SU-DHL-6 (cell line): Measurements from ENCODE around the gene PARP1.

Experiments
- H2AFZ ChIP-seq: fragments of 200-600 bp; sonication (generic); 2 replicates; pipeline ENCODE4 v1.6.1; 2014; ENCODE audit warnings: low read depth, mild to moderate bottlenecking, moderate library complexity, mixed read lengths, antibody characterized with exemption, low read length; ENCODE audit not compliant: severe bottlenecking
- H3F3A ChIP-seq: fragments of 200-600 bp; shearing (Covaris generic); 2 replicates; pipeline ENCODE4 v1.6.0; 2016; ENCODE audit warnings: antibody characterized with exemption, mild to moderate bottlenecking; ENCODE audit not compliant: insufficient read depth
- H3K27ac ChIP-seq: fragments of 200-600 bp; sonication (generic); 2 replicates; pipeline ENCODE4 v1.5.1; 2016; ENCODE audit warnings: low read depth, mild to moderate bottlenecking, low read length, moderate library complexity, mixed read lengths
- H3K27me3 ChIP-seq: fragments of 200-600 bp; sonication (generic), shearing (Covaris generic); 2 replicates; pipeline ENCODE4 v1.6.0; 2014; ENCODE audit warnings: mild to moderate bottlenecking, low read length
- H3K36me3 ChIP-seq: fragments of 200-600 bp; sonication (generic); 2 replicates; pipeline ENCODE4 v1.6.1; 2014; ENCODE audit warnings: mild to moderate bottlenecking, low read length, mixed read lengths
- H3K4me2 ChIP-seq: fragments of 300-600, 200-600 bp; shearing (Covaris generic), sonication (generic); 2 replicates; pipeline ENCODE4 v1.6.0; 2014; ENCODE audit warnings: low read length, low read depth, mild to moderate bottlenecking; ENCODE audit not compliant: poor library complexity, severe bottlenecking
- H3K4me3 ChIP-seq: fragments of 200-600 bp; sonication (generic); 2 replicates; pipeline ENCODE4 v1.5.1; 2014; ENCODE audit warnings: antibody characterized with exemption, low read length, mild to moderate bottlenecking, mixed read lengths; ENCODE audit not compliant: insufficient read depth, poor library complexity, severe bottlenecking
- H3K79me2 ChIP-seq: fragments of 200-600 bp; sonication (generic); 2 replicates; pipeline ENCODE4 v1.6.1; 2014; ENCODE audit warnings: mild to moderate bottlenecking, low read length, moderate library complexity; ENCODE audit not compliant: insufficient read depth
- H3K9ac ChIP-seq: fragments of 200-600 bp; sonication (generic); 2 replicates; pipeline ENCODE4 v1.7.0; 2014; ENCODE audit warnings: mild to moderate bottlenecking, low read length
- H3K9me2 ChIP-seq: fragments of 200-600 bp; sonication (generic); replicated peaks from 2 replicates; pipeline ENCODE4 v1.6.1; 2014; ENCODE audit warnings: low read length; ENCODE audit not compliant: insufficient read depth
- H3K9me3 ChIP-seq: fragments of 200-600 bp; sonication (generic); 2 replicates; pipeline ENCODE4 v1.6.1; 2014; ENCODE audit warnings: low read length, mixed read lengths; ENCODE audit not compliant: insufficient read depth
- H4K20me1 ChIP-seq: fragments of 200-600 bp; sonication (generic); 2 replicates; pipeline ENCODE4 v1.6.1; 2014; ENCODE audit warnings: low read depth, mild to moderate bottlenecking, antibody characterized with exemption, low read length, moderate library complexity, mixed read lengths
- CTCF ChIP-seq: fragments of 200-600 bp; sonication (generic); IDR thresholded peaks from one replicate; pipeline ENCODE4 v1.5.1; 2017; ENCODE audit warnings: antibody characterized with exemption, mild to moderate bottlenecking, low read length, moderate library complexity; ENCODE audit not compliant: insufficient read depth, poor library complexity, severe bottlenecking
- EZH2phosphoT487 ChIP-seq: fragments of 200-600 bp; sonication (generic), shearing (Covaris generic); conservative IDR thresholded peaks from 2 replicates; pipeline ENCODE4 v1.6.1; 2018; ENCODE audit warnings: mild to moderate bottlenecking, antibody characterized with exemption, low read length, moderate library complexity, mixed read lengths

PARP1 gene

GRCh38 chr1:226444901-226445300, 37.0 kb upstream of the PARP1 start:
- Histone ChIP-seq H4K20me1 (no peaks in the 10 kb centered on the region), H3K9ac (no peak overlapping the region), H3F3A (peaks cover 6% of the 10 kb centered on the region), H3K4me3 (no peak overlapping the region), H3K36me3 (no peaks in the 10 kb centered on the region), H3K27ac (peak overlapping the region; percentile 39), H3K27me3 (no peaks in the 10 kb centered on the region), H2AFZ (peak overlapping the region; percentile 9), H3K9me3 (no peaks in the 10 kb centered on the region), H3K9me2 (no peaks in the 10 kb centered on the region), H3K4me2 (peak overlapping the region; percentile 29), H3K79me2 (no peaks in the 10 kb centered on the region)
- TF ChIP-seq CTCF (peak; percentile 44), EZH2phosphoT487 (no peak)

DNA sequence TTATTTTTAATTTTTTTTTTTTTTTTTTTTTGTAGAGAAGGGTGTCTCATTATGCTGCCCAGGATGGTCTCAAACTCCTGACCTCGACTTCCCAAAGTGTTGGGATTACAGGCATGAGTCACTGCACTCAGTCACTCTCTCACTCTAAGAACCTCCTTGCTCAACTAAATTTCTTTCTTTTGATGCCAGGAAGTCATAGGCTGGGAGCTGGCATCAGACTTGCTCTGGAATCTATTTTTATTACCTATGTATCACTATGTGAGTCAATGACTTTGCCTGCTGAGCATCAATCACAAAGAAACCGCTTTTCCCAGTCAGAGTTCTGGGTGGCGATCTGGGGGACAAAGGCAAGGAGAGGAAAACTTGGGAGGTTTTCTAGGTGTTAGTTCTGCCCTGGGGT, 35.5 kb upstream of the PARP1 start:
- no peaks in the 10 kb centered on the region for H3K79me2 ChIP-seq
- H3K27ac ChIP-seq, result no peak overlapping the region
- peaks cover 6% of the 10 kb centered on the region for H3F3A ChIP-seq
- H3K4me2 ChIP-seq, result no peak overlapping the region
- no peaks in the 10 kb centered on the region for H3K9me2 ChIP-seq
- no peak overlapping the region for H2AFZ ChIP-seq
- H3K4me3 ChIP-seq, result no peak overlapping the region
- H4K20me1 ChIP-seq, result no peaks in the 10 kb centered on the region
- TF ChIP-seq CTCF, result no peak
- TF ChIP-seq EZH2phosphoT487, result no peak
- no peaks in the 10 kb centered on the region for H3K36me3 ChIP-seq
- no peaks in the 10 kb centered on the region for H3K9me3 ChIP-seq
- no peak overlapping the region for H3K9ac ChIP-seq
- no peaks in the 10 kb centered on the region for H3K27me3 ChIP-seq

DNA sequence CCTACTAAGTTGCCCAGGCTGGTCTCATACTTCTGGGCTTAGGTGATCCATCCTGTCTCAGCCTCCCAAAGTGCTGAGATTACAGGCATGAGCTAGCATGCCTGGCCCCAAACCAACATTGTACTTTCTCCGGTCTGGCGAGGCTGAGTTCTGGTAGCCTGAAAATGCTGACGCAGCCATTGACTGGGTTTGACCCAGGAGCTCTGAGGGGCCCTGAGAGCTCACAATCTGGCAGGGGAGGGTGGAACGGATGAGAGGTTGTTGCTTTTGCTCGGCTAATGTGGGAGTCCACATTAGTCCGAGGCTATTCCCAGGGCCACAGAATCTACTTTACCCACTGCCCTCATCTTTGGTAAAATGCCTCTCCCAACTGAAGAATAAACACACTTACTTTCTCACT, 35.1 kb upstream of the PARP1 start:
- TF ChIP-seq EZH2phosphoT487 (no peak), CTCF (no peak)

GRCh38 chr1:226441629-226442028, 33.7 kb upstream of the PARP1 start:
- no peaks in the 10 kb centered on the region for H3K9me3 ChIP-seq
- no peak overlapping the region for H3K27ac ChIP-seq
- peaks cover 6% of the 10 kb centered on the region for H3F3A ChIP-seq
- H3K4me3 ChIP-seq, result no peak overlapping the region
- H3K36me3 ChIP-seq, result no peaks in the 10 kb centered on the region
- no peaks in the 10 kb centered on the region for H3K9me2 ChIP-seq
- H3K9ac ChIP-seq, result no peak overlapping the region
- no peaks in the 10 kb centered on the region for H3K79me2 ChIP-seq
- H2AFZ ChIP-seq, result no peak overlapping the region
- TF ChIP-seq CTCF (no peak), EZH2phosphoT487 (no peak)
- no peaks in the 10 kb centered on the region for H4K20me1 ChIP-seq
- no peak overlapping the region for H3K4me2 ChIP-seq
- no peaks in the 10 kb centered on the region for H3K27me3 ChIP-seq

More for the DNA sequence above, 35.1 kb upstream of the PARP1 start:
- H3K9ac ChIP-seq, result no peak overlapping the region
- no peaks in the 10 kb centered on the region for H4K20me1 ChIP-seq
- H3K4me3 ChIP-seq, result no peak overlapping the region
- no peak overlapping the region for H3K27ac ChIP-seq
- H3K9me2 ChIP-seq, result no peaks in the 10 kb centered on the region
- H3K27me3 ChIP-seq, result no peaks in the 10 kb centered on the region
- H3K36me3 ChIP-seq, result no peaks in the 10 kb centered on the region
- no peaks in the 10 kb centered on the region for H3K9me3 ChIP-seq
- no peaks in the 10 kb centered on the region for H3K79me2 ChIP-seq
- no peak overlapping the region for H3K4me2 ChIP-seq
- no peak overlapping the region for H2AFZ ChIP-seq
- peaks cover 6% of the 10 kb centered on the region for H3F3A ChIP-seq
